Activated CD4-positive, alpha-beta T cell treated with anti-CD3 and anti-CD28 coated beads for 4 hours (primary cell): Measurements from ENCODE around the gene STOX2.

Experiments
- DNase-seq, 2 donors: peaks; one replicate each; pipeline ENCODE4 v3.0.0-alpha.2; 2020

STOX2 gene, protein sequence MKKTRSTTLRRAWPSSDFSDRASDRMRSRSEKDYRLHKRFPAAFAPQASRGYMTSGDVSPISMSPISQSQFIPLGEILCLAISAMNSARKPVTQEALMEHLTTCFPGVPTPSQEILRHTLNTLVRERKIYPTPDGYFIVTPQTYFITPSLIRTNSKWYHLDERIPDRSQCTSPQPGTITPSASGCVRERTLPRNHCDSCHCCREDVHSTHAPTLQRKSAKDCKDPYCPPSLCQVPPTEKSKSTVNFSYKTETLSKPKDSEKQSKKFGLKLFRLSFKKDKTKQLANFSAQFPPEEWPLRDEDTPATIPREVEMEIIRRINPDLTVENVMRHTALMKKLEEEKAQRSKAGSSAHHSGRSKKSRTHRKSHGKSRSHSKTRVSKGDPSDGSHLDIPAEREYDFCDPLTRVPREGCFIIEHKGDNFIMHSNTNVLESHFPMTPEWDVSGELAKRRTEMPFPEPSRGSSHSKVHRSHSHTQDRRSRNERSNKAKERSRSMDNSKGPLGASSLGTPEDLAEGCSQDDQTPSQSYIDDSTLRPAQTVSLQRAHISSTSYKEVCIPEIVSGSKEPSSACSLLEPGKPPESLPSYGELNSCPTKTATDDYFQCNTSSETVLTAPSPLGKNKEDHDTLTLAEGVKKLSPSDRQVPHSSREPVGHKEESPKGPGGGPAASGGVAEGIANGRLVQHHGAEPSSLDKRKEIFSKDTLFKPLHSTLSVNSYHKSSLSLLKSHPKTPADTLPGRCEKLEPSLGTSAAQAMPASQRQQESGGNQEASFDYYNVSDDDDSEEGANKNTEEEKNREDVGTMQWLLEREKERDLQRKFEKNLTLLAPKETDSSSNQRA (N-terminal part only)

DNA sequence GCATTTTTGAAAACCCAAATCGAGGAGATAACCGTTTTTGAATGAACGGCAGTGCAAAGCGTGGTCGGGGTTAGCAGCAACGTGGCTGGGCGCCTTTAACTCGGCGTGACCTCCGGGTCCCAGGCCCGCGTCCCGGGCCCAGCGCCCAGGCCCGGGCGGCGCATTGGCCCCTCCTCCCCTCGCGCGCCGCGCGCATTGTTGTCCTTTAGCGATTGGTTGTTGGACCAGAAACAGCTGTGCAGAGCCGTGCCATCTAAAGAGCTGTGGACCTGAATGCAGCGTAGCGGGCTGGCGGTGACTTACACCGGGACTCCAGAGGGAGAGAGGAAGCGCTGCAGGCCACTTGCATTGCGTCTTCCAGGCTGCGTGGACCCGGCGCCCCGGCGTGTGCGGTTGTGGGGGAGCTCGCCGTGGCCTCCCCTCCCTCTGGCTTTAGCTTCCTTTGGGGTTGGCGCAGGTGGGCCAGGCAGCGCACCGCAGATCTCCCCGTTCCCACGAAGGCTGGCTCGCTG lies at the start of gene STOX2:
TSS of gene STOX2 (plus strand) at position 227 of the 512 bp plus-strand sequence. CDS start 1,484 bp downstream, outside the sequence.
- DNase-seq, result no peak

DNA sequence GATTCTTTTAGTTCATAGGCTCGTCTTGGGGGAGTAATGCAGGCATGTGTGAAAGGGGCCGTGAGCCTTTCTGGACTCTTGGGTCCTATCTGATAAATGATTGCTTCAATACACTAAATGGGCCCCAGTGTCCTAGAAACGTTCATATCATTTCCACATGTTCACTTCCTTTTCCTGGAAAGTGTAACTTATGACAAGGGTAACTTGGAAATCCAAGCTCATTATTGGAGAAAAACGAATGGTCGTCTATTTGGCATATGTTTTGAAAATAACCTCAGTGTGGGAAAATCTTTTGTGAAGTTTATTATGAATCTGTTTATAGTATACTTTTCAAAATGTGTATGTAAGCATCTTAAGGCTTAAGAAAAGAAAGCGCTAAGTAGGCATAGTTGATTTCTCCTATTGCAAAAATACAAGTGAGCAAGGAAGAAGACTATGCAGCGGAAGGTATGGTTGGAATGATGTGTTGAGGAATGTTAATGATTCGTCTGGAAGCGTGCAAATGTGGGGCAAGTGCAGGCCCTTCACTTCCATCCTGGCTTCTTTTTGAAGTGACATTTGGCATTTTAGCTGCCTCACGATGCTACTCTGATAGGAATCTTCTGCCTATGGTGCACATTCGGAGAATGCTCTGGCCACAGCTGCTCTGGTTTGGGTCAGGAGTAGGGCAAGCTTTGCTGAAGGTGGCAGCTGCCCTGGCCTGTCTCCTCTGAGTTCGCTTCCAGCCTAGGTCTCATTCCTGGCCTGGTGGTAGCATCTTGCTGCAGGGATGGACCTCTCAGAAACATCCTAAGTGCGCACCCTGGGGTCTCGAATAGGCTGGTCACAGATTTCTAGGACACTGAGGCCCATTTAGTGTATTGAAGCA lies 49.5 kb upstream of the STOX2 start:
- DNase-seq, result no peak

DNA sequence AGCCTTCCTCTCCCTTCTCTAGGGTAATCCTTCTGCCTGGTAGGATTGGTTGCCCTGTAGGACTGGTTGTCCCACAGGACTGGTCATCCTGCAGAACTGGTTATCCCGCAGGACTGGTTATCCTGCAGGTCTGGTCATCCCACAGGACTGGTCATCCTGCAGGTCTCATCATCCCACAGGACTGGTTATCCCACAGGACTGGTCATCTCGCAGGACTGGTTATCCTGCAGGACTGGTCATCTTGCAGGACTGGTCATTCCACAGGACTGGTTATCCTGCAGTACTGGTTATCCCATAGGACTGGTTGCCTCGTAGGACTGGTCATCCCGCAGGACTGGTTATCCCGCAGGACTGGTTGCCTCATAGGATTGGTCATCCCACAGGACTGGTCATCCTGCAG lies 48.1 kb upstream of the STOX2 start:
- no peak for DNase-seq

DNA sequence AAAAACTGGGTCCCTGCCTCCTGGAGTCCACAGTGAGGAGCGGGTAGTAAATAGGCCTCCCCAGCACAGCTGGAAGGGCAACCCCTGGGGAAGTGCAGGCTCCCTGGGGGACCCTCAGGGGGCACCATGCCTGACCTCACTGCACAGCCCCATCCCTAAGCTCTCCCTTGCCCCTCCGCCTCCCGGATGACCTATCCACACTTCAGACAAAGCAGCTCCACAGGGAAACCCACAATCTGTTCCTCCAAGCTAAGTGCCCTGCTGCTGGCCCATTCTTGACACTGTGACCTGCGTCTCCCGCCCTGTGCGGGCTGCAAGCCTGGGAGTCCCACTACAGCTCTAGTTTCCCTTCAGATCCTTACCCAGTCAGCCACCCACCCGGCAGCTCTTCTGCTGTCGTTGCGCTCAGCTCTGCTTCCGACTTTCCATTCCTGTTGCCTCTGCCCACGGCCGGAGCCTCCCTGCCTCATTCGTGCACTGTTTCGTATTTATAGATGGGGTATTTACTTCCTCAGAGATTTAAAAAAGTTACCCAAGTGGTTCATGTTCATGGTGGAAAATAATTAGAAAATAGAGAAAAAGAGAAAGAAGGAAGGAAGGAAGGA lies 47.0 kb upstream of the STOX2 start:
- DNase-seq, result no peak

DNA sequence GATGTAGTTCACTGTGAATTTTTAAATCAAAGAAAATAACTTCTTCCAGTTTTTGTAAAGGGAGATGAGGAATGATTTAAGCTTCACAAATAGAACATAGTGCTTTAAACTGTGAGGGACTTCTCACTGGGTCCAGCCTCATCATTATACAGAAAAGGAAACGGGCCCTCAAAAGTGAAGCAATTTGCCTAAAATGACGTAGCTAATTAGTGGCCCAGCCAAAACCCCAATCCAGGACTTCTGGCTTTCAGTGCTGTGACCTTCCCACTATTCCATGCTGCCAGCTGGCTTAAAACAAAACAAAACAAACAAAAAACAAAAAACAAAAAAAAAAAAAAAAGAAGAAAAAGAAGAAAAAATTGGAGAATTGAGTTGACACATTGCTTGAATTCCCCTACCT lies 45.0 kb upstream of the STOX2 start:
- no peak for DNase-seq

DNA sequence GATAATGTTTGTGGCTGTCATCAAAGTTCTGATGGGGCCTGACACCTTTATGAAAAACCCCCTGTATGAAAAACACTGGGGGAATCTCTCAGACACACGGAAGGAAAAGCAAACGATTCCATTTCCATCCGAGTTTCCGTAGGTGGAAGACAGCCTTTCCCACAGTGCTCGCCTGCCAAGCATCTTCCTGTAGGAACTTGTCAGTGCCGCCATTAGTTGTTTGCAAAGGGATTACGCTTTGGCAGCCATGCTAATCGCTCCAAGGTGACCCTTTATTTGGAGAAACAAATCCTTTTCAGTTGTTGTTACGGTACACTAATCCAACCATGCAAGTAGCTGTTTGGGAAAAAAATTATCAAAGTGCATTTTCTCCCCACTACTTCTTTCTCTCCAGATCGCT lies 44.4 kb upstream of the STOX2 start:
- DNase-seq, result no peak

DNA sequence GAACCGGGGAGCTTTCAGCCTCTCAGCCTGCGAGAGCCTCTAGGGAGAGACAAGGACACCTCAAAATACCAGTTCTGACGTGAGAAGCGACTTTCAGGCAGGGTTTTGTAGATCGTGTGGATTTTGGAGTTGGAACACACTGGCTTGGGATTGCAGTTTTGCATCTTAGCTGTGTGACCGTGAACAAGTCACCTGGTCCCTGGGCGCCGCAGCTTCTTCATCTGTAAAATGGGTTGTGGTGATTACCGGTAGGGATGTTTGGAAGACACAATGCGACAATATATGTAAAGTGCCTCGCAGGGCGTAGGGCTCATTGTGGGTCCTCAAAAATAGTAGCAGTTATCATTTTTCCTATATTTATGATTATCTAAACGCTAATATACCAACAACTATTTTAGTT lies 43.7 kb upstream of the STOX2 start:
- no peak for DNase-seq

DNA sequence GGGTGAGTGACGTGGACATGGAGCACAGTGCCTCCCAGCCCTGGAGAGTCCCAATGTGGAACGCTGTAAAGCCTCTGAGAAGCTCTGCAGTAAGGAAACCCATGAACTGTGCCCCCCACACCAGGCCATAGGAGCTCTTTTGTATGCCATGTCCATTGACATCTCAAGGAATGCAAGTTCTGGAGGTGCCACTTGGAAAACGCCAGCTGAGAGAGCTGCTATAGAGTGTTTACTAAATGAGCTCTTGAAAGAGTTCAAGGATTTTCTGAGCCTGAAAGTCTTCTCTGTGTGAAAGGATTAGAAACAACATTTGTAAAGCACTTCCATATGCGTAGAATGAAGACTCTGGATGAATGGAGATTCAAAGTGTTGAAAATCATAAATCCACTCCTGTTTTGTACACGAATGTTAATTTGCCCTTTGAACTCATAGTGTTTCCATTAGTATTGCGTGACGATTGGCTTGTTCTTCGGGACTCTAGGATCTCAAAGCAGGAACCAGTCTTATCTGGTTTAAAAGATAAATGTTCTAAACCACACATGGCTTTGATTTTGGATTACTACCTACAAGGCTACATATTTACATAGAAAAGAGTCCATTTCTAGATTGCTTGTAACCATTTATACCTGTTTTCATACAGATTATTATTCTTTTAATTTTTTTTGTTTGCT lies 41.8 kb upstream of the STOX2 start:
- no peak for DNase-seq

DNA sequence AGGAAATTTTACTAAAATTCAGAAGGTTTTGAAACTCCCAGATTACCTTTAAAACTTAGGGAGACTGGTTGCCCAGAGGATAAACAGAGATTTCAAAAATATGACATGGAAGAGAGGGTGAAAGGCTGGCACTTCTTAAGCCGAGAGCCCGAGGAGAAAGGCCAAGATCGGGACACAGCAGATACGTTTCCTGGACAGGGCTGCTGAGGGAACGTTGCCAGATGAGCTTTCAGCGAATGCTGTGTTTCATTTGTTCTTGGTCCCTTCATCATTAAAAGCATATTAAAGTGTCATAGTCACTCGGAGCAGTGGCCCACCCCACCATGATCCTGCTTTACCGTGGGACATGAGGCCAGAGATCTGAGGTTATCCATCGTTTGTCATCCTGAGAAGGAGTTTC lies 37.9 kb upstream of the STOX2 start:
- DNase-seq, result no peak

DNA sequence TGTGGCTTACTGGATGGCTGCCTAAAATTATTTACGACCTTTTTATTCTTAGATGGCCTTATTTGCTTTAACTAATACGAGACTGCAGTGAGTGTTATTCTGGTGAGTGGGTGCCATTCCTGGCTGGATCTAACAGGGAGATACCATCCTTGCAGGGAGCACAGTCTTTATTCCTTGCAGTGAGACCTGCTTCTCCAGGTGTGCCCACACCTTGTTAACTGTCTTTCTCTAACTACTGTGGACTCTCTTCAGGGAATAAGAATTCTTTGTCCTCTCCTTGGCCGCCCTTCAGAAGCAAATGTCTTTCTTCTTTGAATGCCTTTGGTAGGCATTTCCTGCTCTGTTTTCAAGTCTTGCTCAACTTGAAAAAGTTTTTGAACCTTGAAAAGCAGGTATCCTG lies 34.1 kb upstream of the STOX2 start:
- no peak for DNase-seq

DNA sequence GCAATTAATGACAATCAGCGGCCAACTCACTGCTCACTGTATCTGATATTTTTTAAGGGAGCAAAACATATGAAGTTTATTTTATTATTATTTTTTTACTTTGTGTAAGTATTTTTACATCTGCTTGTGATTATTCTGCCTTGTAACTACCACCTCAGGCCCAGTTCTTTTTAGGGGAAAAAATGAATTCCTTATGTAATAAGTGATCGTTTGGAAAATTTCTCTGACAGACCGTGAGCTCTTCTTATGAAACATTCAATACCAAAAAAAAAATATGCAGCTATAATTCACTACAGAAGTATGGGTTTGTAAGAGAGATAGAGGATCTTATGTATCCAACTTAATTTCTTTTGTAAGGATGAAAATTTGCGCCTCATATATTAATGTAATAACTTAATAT lies 33.5 kb upstream of the STOX2 start:
- DNase-seq, result no peak

DNA sequence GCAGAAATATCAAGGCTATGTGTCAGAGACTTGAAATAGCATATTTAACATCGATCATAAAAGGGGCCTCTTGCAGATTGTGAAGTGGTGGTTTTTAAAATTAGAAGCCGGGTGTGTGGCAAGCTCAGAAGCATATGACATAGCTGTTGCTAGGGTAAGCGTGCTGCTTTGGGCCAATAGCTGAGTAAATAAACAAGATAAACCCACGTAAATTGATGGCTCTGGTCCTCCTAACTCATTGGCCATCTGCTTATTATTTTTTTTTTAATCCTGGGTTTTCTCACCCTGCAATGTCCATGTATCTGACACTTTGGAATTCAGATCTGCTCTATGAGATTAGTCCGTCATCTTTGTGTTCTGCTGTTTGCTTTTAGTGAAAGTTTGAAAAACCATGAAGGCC lies 32.6 kb upstream of the STOX2 start:
- DNase-seq, result no peak

DNA sequence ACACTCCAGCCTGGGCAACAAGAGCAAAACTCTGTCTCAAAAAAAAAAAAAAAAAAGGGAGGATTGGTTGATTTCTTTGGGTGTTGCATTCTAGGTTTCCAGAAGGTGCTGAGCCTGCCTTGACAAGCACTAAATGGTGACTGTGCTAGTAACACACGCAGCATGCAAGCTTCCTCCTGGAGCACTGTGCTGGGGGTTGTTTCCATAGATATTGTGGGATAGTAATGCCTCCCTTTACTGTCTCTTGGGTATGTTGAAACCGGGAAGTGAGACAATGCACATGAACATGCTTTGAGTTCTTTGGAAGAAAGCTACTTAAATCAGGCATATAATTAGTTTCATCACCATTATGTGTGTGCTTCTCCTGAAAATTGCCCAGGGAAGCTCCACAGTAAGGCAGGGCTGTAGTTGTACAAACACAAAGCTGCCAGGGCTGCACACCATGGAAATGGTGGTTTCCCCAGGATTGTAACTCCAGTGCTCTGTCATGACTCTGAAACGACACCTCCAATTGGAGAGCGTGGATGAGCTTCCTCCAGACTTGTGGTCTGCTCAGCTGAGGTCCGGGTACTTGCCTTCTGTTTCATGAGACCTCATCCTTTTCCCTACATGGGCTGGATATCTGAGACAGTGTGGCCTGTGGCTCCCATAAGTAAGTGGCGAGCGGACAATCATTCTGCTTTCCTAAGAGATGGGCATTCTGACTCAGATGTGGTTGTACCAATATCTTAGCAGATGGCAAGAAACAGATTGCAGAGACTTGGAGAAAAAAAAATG lies 31.5 kb upstream of the STOX2 start:
- no peak for DNase-seq

DNA sequence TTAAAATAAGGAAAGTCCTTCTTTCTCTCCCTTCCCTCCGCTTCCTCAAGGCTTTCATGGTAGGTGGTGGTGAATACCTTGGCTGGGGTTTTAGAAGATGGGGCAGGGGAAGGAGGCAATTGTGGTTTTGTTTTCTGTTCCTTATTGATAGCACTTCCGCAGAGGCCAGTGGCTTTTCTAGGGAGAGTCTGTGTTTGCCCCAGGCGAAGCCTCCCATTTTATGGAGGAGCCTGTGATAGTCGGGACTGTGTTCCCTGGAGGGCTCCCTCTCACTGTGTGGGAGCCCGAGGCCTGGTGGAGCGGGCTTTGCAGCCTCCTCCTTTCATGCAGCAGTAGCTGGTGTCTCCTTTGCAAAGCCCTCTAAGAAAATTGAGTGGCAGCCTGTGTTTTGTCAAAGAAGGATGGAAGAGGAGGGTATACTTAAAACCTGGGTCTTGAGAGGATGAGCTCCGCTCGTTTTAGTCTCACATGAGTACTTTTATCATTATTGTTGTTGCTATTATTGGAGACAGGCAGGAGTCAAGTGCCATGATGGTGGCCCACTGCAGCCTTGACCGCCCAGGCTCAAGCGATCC lies 29.8 kb upstream of the STOX2 start:
- DNase-seq, result no peak

DNA sequence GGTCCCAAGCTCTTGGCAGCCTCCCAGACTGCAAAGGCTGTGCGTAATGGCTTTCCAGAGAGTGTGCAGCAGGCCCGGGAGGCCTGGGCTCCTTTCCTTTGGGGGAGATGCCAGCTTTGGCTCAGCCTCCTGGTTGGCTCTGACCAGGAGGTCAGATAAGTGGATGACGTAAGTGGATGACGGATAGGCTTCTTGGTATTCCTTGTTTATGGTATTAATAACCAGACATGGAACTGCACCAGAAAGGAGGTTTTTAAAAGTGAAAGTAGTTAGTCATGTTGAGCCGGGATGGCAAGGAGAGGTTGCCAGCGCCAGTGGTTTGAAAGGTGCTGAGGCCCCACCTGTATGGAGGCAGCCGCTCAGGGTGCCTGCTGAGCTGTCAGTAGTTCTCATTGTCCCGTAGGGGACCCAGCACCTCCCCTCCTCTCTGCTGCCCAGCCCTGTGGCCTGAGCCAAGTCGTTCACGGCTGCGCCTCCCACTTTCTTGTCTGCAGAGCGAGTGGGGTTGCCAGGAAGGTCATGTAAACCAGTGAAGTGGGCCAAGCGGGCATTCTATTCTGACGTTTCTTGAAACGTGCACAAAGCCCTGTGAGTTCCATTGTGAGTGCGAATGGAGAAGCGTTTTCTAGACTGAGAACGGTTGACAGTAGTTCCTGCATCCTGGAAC lies 28.7 kb upstream of the STOX2 start:
- no peak for DNase-seq

DNA sequence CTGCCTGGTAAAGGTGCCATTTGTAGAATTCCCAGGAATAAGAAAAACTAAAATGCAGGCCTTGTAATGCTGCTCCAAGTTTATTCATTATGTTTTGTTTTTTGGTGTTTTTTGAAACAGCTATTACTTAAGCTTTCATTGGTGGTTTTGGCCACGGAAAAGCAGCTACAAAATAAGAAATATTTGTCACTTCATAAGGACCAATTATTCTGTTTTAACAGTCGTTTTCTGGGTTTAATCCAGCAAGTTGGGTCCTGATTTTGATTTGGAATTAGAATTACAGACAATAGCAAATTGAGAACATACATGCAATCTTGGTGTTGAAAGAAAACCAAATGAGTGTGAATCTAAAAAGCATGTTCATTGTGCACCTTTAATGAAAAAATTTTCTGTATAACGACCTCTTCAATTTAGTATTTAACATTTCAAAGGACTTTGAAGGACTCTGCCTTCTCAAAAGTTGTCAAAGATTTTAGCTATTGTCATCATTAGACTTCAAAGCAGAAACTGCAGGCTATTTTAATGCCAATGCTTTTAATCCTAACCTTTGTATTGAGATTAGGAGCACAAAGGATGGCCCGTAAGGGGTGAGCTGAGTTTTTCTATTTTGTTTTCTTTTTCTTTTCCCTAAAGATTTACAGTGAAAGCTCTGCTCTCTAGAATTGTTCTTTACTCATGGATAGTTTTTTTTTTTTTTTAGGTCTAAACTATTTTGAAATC lies 26.7 kb upstream of the STOX2 start:
- no peak for DNase-seq

DNA sequence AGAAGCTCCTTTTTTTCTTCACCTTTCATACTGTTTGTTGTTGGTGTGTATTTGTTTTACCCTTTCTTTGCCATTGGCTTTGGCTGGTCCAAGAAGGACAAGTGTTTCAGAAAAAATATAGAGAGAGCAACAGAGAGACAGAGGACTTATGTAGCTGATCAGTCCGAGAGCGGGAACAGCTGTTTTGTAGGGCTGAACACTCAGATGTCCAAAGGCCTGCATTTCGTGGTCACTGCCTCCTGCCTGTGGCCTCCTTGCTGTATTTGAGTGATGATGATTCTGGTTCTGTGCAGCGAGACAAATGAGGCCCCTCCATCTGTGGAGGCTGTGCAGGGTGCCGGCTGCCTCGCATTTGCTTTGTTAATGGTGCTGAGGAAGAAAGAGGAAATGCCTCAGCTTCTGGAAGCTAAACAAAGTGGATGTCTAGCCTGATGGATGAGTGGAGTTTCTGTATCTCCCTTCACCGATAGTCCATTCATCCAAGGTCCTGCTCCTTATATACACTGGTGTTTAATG lies 19.8 kb upstream of the STOX2 start:
- DNase-seq, result no peak

DNA sequence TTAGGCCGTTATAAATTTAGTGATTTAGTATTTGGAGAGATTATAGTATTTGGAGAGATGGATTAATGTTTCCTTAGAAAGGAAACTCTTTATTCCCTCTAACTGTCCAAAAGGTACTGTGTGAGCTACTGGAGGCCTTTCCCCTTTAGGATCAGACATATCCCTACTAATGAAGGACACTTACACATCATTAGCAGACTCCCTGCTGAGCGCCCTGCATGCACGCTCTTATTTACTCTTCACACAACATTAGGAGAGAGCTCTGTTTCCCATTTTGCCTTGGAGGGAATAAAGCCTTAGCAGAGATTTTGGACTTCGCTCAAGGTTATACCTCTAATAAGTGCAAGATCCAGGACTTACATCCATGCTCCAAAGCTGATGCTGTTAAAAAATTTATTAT lies 17.8 kb upstream of the STOX2 start:
- DNase-seq, result no peak

DNA sequence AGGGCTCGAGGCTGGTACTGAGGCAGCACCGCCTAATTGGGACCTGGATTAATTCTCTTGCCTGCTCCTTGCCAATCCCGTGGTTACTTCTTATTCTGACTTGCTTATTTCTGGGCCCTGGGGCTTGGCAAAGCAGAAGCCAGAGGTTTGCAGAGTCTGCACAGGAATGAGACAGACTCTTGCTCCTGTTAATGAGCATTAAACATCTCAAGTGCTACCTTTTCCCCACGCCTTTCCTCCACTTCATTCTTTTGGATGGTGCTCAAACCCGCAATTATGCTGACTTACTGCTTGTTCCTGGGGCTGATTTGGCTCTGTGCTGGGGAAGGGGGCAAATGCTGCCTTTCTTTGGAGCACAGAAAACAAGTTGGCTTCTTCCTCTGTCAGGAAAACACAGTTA lies 16.5 kb upstream of the STOX2 start:
- DNase-seq, result no peak
